ENCODE data around the gene BCAM.
"Not testable (repeated sequence)": the region's sequence is repeated elsewhere in the genome, so short reads cannot be mapped to it uniquely, and the experiment has no call there.

Gene BCAM

DNA sequence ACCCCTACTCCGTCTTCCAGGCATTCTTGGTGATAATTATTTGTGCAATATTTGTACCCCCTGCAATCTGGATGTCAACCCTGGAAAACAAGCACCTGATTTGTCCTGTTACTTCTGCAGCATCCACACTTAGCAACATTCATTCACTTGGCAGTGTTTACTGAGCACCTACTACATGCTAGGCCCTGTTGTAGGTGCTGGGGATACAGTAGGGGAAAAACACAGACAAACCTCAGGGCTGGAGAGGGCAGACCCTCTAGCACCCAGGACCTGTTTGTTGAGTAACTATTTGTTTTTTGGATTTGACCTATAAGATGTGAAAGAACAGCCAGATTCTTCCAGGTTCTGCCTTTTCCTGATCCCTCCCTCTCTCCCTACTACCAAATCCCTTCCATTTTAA lies 46.7 kb downstream of the BCAM start:
- DNase-seq, result no peak

DNA sequence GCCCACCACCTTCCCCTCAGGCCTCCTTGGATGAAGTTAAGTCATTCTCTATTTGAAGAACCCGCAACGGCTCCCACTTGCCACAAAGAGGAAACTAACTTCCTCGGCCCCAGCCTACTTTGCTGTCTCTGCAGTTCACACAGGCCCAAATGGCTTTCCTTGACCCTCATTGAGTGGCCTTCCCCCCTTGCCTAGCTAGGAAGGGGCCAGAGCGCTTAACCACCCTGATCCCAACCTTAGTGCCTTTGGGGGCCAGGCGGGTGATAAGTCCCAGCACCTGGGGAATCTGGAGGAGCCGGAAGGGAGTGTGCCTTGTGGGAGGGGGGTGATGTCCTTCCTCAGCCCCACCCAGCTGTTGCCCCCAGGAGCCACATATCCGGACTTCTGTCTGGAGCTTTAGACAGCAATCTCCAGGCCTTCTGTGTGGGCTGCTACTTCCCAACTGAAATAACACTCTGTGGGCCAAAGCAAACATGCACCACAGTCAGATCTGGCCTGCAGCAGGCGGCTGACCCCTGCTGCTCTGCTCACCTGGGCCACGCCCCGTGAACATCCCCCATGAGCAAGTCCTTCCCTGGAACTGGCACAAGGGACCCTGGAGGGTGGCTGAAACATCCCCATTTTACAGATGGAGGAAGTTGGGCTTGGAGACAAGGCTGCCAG lies 47.6 kb downstream of the BCAM start:
- no peak for DNase-seq

DNA sequence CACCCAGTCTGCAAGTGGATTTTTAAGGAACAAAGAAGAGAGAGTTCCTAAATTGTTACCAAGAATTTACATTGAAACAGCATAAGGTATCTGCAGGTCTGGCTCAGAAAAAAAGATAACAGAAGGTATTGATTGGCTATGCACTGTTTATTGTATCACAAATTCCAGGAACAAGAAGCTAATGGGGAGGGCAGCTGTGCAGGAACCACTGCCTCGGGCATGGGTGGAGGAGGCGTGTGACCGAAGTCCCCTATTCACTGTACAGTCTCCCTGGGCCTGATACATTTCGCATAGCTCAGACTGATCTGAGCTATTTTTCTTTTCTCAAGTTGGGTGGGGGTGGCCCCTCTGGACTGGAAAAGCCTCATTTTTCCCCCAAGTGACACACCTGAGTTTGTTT lies 48.9 kb downstream of the BCAM start:
- no peak for DNase-seq

DNA sequence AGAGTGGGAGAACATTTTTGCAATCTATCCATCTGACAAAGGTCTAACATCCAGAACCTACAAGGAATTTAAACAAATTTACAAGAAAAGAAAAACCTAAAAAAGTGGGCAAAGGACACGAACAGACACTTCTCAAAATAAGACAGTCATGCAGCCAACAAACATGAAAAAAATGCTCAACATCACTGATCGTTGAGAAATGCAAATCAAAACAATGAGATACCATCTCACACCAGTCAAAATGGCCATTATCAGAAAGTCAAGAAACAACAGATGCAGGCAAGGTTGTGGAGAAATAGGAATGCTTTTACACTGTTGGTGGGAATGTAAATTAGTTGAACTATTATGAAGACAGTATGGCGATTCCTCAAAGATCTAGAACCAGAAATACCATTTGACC lies 52.7 kb downstream of the BCAM start:
- DNase-seq, result not testable (repeated sequence)

DNA sequence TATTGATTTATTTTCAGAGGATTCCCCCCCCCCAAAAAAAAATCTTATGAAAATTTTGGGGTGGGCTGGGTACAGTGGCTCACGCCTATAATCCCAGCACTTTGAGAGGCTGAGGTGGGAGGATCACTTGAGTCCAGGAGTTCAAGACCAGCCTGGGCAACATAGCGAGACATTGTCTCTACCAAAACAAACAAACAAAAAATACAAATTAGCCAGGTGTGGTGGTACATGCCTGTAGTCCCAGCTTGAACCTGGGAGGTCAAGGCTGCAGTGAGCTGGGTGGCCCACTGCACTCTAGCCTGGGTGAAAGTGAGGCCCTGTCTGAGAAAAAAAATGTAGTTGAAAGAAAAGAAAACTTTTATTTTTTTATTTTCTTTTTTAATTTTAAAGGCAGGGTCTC lies 55.1 kb downstream of the BCAM start:
- DNase-seq, result no peak

DNA sequence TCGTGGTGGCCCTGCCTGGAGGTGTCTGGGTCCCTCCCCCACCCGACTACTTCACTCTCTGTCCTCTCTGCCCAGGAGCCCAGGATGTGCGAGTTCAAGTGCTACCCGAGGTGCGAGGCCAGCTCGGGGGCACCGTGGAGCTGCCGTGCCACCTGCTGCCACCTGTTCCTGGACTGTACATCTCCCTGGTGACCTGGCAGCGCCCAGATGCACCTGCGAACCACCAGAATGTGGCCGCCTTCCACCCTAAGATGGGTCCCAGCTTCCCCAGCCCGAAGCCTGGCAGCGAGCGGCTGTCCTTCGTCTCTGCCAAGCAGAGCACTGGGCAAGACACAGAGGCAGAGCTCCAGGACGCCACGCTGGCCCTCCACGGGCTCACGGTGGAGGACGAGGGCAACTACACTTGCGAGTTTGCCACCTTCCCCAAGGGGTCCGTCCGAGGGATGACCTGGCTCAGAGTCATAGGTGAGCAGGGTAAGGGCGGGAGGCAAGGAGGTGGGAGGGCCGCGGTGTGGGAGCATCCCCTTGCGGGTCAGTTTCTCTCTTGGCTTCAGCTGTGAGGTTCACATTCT lies 56.4 kb downstream of the BCAM start:
- no peak for DNase-seq

DNA sequence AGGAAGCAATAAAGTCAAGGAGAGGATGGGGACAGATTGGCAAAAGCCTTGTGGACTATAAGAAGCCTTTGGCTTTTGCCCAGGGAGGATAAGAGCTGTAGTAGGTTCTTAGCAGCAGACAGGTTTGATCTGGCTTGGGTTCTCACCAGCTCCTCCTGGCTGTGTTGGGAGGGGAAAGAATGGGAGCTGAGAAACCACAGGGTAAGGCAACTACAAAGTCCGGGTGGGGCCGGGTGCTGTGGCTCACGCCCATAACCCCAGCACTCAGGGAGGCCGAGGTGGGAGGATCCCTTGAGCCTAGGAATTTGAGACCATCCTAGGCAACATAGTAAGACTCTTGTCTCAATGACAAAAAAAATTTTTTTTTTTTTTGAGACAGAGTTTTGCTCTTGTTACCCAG lies 57.8 kb downstream of the BCAM start:
- DNase-seq, result no peak

DNA sequence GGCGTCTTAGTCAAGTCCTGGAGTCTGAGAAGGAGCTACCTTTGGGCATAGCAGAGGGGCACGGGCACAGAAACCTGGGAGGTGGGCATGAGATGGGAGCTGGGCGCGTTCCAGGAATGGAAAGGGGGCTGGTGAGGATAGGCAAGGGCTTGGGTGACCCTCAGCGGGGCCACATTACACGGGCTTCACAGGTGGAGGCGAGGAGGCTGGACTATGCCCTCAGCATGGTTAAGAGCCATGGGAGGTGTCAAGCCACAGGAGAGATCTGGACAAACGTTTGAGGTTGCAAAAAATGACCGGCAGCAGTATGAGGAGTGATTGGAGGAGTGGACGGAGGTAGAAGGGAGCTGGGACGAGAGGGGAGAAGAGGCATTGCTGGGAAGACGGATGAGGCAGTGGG lies 58.7 kb downstream of the BCAM start:
- DNase-seq, result no peak

DNA sequence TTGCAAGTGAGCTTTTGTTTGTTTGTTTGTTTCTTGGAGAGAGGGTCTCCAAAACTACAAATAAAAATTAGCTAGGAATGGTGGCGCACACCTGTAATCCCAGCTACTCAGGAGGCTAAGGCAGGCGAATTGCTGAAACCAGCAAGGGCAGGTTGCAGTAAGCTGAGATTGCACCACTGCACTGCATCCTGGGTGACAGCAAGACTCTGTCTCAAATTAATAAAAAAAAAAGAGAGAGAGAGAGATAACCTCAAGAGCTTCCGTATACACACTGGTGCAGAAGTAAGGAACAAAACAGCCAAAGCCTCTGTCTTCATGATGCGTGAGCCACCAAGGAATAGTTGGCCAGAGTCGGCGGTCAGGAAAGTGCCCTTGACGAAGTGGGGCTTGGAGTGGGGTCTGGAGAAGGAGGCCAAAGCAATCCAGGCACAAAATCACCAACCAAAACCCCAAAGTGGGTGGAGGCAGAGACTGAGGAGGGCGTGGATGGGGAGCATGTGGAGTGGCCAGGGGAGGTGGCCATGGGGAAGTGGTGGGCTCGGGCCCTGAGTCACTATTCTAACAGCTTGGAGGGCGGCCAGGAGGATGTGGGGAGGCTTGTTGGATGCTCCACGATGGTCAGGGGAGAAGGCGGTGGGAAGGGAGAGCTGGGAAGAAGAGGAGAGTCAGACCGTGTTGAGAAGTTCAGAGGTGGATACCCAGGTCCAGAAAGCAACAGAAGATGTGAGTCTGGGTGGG lies 61.0 kb downstream of the BCAM start:
- DNase-seq, result peak; percentile 35

All from CD4-positive, alpha-beta T cell treated with Interleukin-15 for 1 hour (primary cell).